Activated B cell treated with CpG ODN at 0.5 μM for 24 hours (primary cell): ENCODE data around the gene TUBA4A. TPM values are rescaled to one million over a fixed set of nuclear protein-coding genes. Genes with fewer than 3 reads are reported as not detected.
"Not testable (repeated sequence)": the region's sequence is repeated elsewhere in the genome, so short reads cannot be mapped to it uniquely, and the experiment has no call there.

Source experiments
- ATAC-seq: fragments of 200-7000 bp; cut with Tn5 transposase; one replicate; pipeline ENCODE4 v1.10.0; 2021; ENCODE audit warnings: low read depth, mild to moderate bottlenecking, moderate library complexity
- CTCF ChIA-PET: fragments of 350-600 bp; sonication (Branson Sonifier 250); formaldehyde crosslinking; loops from one replicate; lab custom pipeline; 2021; ENCODE audit warnings: antibody characterized with exemption; lab: Charles Lee
- POLR2A ChIA-PET: fragments of 350-600 bp; sonication (Branson Sonifier 250); formaldehyde crosslinking; loops from one replicate; lab custom pipeline; 2021; ENCODE audit warnings: antibody characterized with exemption; lab: Charles Lee
- DNase-seq: peaks from one replicate; pipeline ENCODE4 v3.0.0; 2022
- H3K27ac Mint-ChIP-seq: one replicate; pipeline ENCODE4 v1.8.0; 2020; ENCODE audit warnings: mixed read lengths
- H3K27me3 Mint-ChIP-seq: one replicate; pipeline ENCODE4 v1.8.0; 2021; ENCODE audit warnings: mixed read lengths
- H3K36me3 Mint-ChIP-seq: one replicate; pipeline ENCODE4 v1.8.0; 2021; ENCODE audit warnings: low read depth, mixed read lengths
- H3K4me1 Mint-ChIP-seq: one replicate; pipeline ENCODE4 v1.8.0; 2021; ENCODE audit warnings: mixed read lengths
- H3K4me3 Mint-ChIP-seq: one replicate; pipeline ENCODE4 v1.8.0; 2020; ENCODE audit warnings: mild to moderate bottlenecking, mixed read lengths
- H3K9me3 Mint-ChIP-seq: one replicate; pipeline ENCODE4 v1.8.0; 2020; ENCODE audit warnings: mixed read lengths
- intact Hi-C: fragments of 100-400 bp; cut with micrococcal nuclease; formaldehyde crosslinking; loops from one replicate; pipeline ENCODE4 v1.15.1; 2024
- total RNA-seq: library from RNA; stranded (reverse); gene quantifications from 2 replicates; pipeline ENCODE4 v1.2.3, GENCODE V29; 2022
- TF ChIP-seq, protein P1 (sequence below): fragments of 200-600 bp; IDR thresholded peaks from one replicate; pipeline ENCODE4 v1.8.0; 2022; ENCODE audit warnings: antibody characterized with exemption, mild to moderate bottlenecking

Gene TUBA4A
- total RNA-seq, 1 donor from 2014 or later: 184 TPM

DNA sequence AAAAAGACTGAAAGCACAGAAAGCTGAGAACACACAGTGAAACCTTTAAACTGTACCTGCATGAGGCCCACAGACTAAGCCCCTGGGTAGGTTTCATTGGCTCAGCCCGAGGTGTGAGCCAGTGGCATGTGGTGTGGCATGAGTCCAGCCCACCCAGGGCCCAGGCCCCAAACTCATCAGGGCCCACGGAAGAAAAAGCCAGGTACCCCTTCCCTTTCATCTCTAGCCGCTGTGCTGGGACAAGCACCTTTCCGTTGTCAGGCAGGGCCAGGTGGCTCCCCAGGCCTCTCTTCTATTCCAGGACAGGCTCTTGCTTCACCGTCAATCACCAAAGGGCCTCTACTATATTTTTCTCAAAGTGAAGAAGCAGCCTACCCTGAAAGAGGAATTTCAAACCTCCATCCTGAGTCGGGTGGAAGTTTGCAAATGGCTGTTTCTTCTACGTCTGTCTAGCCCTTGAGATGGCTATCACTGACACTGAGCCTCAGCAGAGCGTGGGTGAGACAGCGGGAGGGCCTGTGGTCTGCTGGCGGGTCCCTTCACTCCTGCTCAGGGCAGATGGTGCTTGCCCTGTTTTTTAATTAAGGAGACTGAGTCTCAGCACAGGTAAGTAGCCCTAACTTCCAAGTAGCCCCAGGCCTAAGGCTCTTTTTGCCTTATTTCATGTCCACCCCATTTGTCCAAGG, 34.0 kb upstream of the TUBA4A start:
- Mint-ChIP-seq H3K36me3 (peaks cover 34% of the 10 kb centered on the region), H3K4me3 (no peak overlapping the region), H3K27ac (peak overlapping the region; percentile 30), H3K27me3 (no peaks in the 10 kb centered on the region), H3K4me1 (no peaks in the 10 kb centered on the region), H3K9me3 (no peaks in the 10 kb centered on the region)
- intact Hi-C loops: no loop called here
- ATAC-seq (no peak), DNase-seq (no peak)
- TF ChIP-seq, protein P1, sequence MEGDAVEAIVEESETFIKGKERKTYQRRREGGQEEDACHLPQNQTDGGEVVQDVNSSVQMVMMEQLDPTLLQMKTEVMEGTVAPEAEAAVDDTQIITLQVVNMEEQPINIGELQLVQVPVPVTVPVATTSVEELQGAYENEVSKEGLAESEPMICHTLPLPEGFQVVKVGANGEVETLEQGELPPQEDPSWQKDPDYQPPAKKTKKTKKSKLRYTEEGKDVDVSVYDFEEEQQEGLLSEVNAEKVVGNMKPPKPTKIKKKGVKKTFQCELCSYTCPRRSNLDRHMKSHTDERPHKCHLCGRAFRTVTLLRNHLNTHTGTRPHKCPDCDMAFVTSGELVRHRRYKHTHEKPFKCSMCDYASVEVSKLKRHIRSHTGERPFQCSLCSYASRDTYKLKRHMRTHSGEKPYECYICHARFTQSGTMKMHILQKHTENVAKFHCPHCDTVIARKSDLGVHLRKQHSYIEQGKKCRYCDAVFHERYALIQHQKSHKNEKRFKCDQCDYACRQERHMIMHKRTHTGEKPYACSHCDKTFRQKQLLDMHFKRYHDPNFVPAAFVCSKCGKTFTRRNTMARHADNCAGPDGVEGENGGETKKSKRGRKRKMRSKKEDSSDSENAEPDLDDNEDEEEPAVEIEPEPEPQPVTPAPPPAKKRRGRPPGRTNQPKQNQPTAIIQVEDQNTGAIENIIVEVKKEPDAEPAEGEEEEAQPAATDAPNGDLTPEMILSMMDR: no peak
- POLR2A ChIA-PET: interaction anchor here (0.7 to 2.1 kb wide), 3 partner anchors 10 to 350 kb away, joined by 3 to 6 read pairs (median 4); partner anchors contain the start of gene TUBA4A
- CTCF ChIA-PET: interaction anchor here (0.6 kb wide), 1 partner anchor 130 kb away, joined by 4 read pairs; no protein-coding TSS in a partner anchor

DNA sequence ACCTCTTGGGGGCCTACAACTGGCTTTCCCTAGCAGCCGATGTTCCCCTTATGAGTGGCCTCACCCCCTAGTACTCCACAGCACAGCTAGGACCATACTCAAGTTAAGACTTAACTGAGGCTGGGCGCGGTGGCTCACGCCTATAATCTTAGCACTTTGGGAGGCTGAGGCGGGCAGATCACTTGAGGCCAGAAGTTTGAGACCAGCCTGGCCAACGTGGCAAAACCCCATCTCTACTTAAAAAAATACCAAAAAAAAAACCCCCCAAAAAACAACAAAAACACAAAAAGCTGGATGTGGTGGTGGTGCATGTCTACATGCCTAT, 33.4 kb upstream of the TUBA4A start:
- H3K9me3 Mint-ChIP-seq, H3K27ac Mint-ChIP-seq, ATAC-seq, DNase-seq, H3K4me1 Mint-ChIP-seq, H3K27me3 Mint-ChIP-seq, H3K4me3 Mint-ChIP-seq, intact Hi-C loops: not testable (repeated sequence)
- ChIA-PET POLR2A (interaction anchor here (0.7 to 3.0 kb wide), 4 partner anchors 8 to 349 kb away, joined by 3 to 12 read pairs (median 5); partner anchors contain the start of gene TUBA4A), CTCF (interaction anchor here (1.2 to 11.9 kb wide), 2 partner anchors 7 to 116 kb away, joined by 3 to 155 read pairs; no protein-coding TSS in a partner anchor)
- H3K36me3 Mint-ChIP-seq: peaks cover 41% of the 10 kb centered on the region

DNA sequence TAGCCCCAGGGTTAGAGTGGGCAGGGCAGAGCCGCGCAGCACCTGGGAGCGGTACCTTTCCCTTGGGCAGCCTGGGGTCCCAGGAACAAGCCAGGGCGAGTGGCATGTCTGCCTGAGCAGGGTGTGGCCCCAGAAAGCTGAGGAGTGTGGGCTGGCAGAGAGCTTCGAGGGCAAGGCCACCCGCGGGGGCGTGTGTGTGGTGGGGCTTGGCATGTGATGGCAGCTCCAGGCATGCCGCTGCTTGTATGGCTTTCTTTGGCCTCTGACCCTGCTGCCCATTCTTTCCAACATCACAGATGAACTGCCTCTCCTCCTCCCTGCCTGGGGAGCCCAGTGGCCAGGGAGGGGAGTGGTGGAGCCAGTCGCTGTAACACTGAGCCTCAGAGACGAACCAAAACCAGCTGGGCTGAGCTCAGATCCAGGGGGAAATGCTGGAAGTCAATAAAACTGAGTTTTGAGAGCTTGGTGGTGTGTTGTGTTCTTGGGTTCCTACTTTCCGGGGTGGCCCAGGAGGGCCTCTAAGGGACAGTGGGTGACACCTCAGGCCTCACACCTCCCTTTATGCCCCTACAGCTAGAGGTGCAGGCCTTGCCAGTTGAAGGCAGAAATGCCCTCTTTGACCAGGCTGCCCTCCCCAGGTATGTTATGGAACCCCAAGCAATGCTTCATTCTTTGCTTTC, 32.9 kb upstream of the TUBA4A start:
- peaks cover 46% of the 10 kb centered on the region for H3K36me3 Mint-ChIP-seq
- no peak for DNase-seq
- ChIA-PET POLR2A (interaction anchor here (0.7 to 3.0 kb wide), 4 partner anchors 8 to 348 kb away, joined by 3 to 12 read pairs (median 5); partner anchors contain the start of gene TUBA4A), CTCF (interaction anchor here (1.2 to 11.9 kb wide), 2 partner anchors 7 to 115 kb away, joined by 3 to 155 read pairs; no protein-coding TSS in a partner anchor)
- H3K27ac Mint-ChIP-seq: no peak overlapping the region
- peaks cover 2% of the 10 kb centered on the region for H3K4me1 Mint-ChIP-seq
- TF ChIP-seq, protein P1: no peak
- H3K9me3 Mint-ChIP-seq: no peaks in the 10 kb centered on the region
- intact Hi-C loops: no loop called here
- H3K27me3 Mint-ChIP-seq: no peaks in the 10 kb centered on the region
- H3K4me3 Mint-ChIP-seq: no peak overlapping the region
- no peak for ATAC-seq

DNA sequence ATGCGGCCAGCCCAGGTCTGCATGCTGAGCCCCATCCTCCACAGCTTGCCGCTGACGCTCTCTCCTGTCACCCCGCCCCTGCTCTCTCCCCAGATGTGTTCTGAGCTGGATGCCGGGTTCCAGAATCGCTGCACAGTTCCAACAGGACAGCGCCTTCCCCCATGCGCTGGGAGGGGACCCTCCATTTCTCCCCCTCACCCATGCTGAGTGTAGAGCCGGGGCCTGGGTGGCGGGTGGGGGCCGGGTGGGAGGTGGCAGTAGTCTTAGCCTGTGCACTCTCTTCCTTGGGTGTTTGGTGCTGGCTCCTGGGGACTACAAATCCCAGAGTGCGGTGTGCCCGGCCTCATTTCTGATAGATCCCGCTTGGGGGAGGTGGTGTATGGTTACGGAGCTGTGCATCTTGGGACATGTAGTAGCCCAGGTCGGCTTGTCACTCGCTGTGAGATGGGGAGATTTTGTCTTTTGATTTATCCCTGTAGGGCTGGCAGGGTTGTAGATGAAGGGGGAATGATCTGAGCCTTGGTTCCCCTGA, 32.2 kb upstream of the TUBA4A start:
- ATAC-seq (no peak), DNase-seq (no peak)
- peaks cover 8% of the 10 kb centered on the region for H3K4me1 Mint-ChIP-seq
- TF ChIP-seq, protein P1: no peak
- no peak overlapping the region for H3K4me3 Mint-ChIP-seq
- H3K9me3 Mint-ChIP-seq: no peaks in the 10 kb centered on the region
- peaks cover 51% of the 10 kb centered on the region for H3K36me3 Mint-ChIP-seq
- H3K27me3 Mint-ChIP-seq: no peaks in the 10 kb centered on the region
- ChIA-PET POLR2A (interaction anchor here (2.1 to 3.0 kb wide), 2 partner anchors 9 to 32 kb away, joined by 6 to 12 read pairs; partner anchors contain the start of gene TUBA4A), CTCF (interaction anchor here (1.2 to 11.9 kb wide), 2 partner anchors 8 to 115 kb away, joined by 3 to 155 read pairs; no protein-coding TSS in a partner anchor)
- intact Hi-C loops: no loop called here
- H3K27ac Mint-ChIP-seq: peak overlapping the region; percentile 31

DNA sequence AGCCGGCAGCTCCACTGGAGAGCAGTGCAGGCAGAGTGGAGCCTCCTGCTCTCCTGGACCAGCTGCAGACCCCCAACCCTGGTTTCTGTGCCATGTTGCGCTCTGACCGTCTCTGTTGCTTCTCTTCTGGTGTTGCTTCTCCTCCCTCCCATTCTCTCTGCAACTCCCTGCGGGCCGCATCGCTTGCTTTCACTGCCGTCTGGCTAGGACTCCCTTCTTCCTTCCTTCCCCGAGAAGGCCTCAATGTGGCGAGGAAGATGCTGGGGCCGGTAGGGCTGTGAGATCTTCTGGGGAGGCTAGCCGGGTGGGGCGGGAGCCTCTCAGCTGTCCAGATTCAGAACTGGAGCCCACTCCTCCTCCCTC, 31.6 kb upstream of the TUBA4A start:
- H3K4me1 Mint-ChIP-seq: peaks cover 14% of the 10 kb centered on the region
- peaks cover 57% of the 10 kb centered on the region for H3K36me3 Mint-ChIP-seq
- H3K27ac Mint-ChIP-seq: peak overlapping the region; percentile 14
- H3K27me3 Mint-ChIP-seq: no peaks in the 10 kb centered on the region
- intact Hi-C loops: no loop called here
- TF ChIP-seq, protein P1: no peak
- ATAC-seq (no peak), DNase-seq (no peak)
- CTCF ChIA-PET: interaction anchor here (11.9 kb wide), 1 partner anchor 8 kb away, joined by 155 read pairs; no protein-coding TSS in a partner anchor
- no peaks in the 10 kb centered on the region for H3K9me3 Mint-ChIP-seq
- POLR2A ChIA-PET: interaction anchor here (3.0 kb wide), 1 partner anchor 10 kb away, joined by 12 read pairs; no protein-coding TSS in a partner anchor
- no peak overlapping the region for H3K4me3 Mint-ChIP-seq
